Right cardiac atrium (tissue), 5 donors: ENCODE results near the gene CDK3. TPM values are rescaled to one million over a fixed set of nuclear protein-coding genes. Genes with fewer than 3 reads are reported as not detected.

Experiments
- ATAC-seq, 2 donors: fragments of 200-7000 bp; cut with Tn5 transposase; one replicate each; pipeline versions ENCODE4 v1.8.0 to v1.9.1; 2020; ENCODE audit warnings: moderate library complexity in 2 of 2, mild to moderate bottlenecking in 1 of 2
- DNase-seq, 3 donors: peaks; one replicate each; pipeline ENCODE4 v3.0.0-alpha.2; 2020
- H3K27ac ChIP-seq: one replicate; pipeline ENCODE4 v1.5.1; 2013; ENCODE audit warnings: mild to moderate bottlenecking, low read length, control low read depth, moderate library complexity
- H3K27me3 ChIP-seq: one replicate; pipeline ENCODE4 v1.6.1; 2013; ENCODE audit not compliant: control insufficient read depth, insufficient read depth
- H3K4me1 ChIP-seq: one replicate; pipeline ENCODE4 v1.6.1; 2013; ENCODE audit warnings: low read length; ENCODE audit not compliant: control insufficient read depth, insufficient read depth
- H3K4me3 ChIP-seq: one replicate; pipeline ENCODE4 v1.5.1; 2013; ENCODE audit warnings: low read length, control low read depth
- H3K9me3 ChIP-seq: one replicate; pipeline ENCODE4 v1.6.1; 2013; ENCODE audit warnings: low read length; ENCODE audit not compliant: control insufficient read depth
- WGBS: extraction: QIAGEN DNeasy Blood & Tissue Kit; methylation state at CpG from one replicate; pipeline ENCODE4 v1.1.7; 2013; 5-methylcytosine and 5-hydroxymethylcytosine counted together
- intact Hi-C, 4 donors: fragments of 100-400 bp; cut with DNase I; formaldehyde crosslinking; loops; one replicate each; pipeline versions ENCODE4 v1.11.0 to v1.14.0; 2022 to 2023
- polyA plus RNA-seq: library from polyadenylated mRNA; stranded (reverse); fragments of 200-250 nt; gene quantifications from one replicate; pipeline ENCODE4 v1.2.3, GENCODE V29; 2013
- total RNA-seq, 4 donors: library from RNA; stranded (reverse); fragmentation: NEBNext Ultra II Directional; extraction: Animal tissue kit (Norgen Biotek cat#: 25700); gene quantifications; one replicate each; pipeline ENCODE4 v1.2.1, GENCODE V29; 2021
- donor health status: healthy with polysubstance abuse.
- donor health status: DM: no; HTN: yes; CAD: no.
- donor health status: DM: no; HTN: no; CAD: no.
- donor health status: DM: no; HTN: yes; CAD: no; lungs with severe emphysema.
- donor health status: DM: yes; HTN: yes; CAD: no.

CDK3 gene
- total and polyA plus RNA-seq, 5 donors: 2.4 to 2.9 (median 2.5) TPM

DNA sequence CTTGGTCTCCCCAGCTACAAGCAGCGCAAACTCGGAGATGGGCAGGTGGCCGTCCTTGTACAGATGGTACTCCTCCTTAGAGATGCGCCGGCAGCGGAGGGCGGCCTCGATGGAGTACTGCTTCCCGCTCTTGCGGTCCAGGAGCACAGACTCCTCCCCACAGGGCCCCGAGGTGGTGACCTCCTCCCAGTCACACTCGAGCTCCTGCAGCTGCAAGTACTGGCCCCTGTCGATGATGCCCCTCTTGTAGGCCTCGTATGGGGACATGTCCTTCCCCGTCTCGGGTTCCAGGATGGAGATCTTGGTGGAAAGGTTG is 7.2 kb downstream of the CDK3 start:
- H3K4me3 ChIP-seq: no peak overlapping the region
- ATAC-seq: no peak
- no peaks in the 10 kb centered on the region for H3K4me1 ChIP-seq
- no peak overlapping the region for H3K27ac ChIP-seq
- no peaks in the 10 kb centered on the region for H3K27me3 ChIP-seq
- peak in 1 of 3 donors; percentile 41 for DNase-seq
- H3K9me3 ChIP-seq: no peaks in the 10 kb centered on the region
- intact Hi-C loops: loop anchor here in 1 of 4 donors (5.0 kb wide), 1 partner anchor 101 kb away; no protein-coding TSS in a partner anchor
- 88% methylated on average over 16 of the region's 16 CpGs for WGBS

DNA sequence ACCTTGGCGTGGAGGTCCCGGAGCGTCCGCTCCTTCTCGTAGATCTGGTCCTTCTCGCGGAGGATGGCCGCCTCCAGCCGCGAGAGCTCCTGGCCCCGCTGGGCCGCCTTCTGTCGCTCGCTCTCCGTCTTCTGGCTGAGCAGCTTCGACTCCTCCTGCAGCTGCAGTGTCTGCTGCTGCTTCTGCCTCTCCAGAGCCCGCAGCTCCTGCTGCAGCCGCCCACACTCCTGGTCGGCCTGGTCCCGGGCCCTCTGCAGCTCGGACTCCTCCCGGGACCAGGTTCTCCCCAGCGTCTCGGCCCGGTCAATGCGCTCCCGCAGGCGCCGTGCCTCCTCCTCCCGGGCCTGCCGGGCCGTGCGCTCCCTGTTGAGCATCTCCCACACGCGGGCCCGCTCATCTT is 7.6 kb downstream of the CDK3 start:
- 94% methylated on average over 36 of the region's 36 CpGs for WGBS
- ATAC-seq (no peak), DNase-seq (peak in 1 of 3 donors; percentile 43)
- no peak overlapping the region for H3K27ac ChIP-seq
- intact Hi-C loops: loop anchor here in 1 of 4 donors (5.0 kb wide), 1 partner anchor 101 kb away; no protein-coding TSS in a partner anchor
- H3K4me1 ChIP-seq: no peaks in the 10 kb centered on the region
- H3K9me3 ChIP-seq: no peaks in the 10 kb centered on the region
- H3K4me3 ChIP-seq: no peak overlapping the region
- H3K27me3 ChIP-seq: no peaks in the 10 kb centered on the region

DNA sequence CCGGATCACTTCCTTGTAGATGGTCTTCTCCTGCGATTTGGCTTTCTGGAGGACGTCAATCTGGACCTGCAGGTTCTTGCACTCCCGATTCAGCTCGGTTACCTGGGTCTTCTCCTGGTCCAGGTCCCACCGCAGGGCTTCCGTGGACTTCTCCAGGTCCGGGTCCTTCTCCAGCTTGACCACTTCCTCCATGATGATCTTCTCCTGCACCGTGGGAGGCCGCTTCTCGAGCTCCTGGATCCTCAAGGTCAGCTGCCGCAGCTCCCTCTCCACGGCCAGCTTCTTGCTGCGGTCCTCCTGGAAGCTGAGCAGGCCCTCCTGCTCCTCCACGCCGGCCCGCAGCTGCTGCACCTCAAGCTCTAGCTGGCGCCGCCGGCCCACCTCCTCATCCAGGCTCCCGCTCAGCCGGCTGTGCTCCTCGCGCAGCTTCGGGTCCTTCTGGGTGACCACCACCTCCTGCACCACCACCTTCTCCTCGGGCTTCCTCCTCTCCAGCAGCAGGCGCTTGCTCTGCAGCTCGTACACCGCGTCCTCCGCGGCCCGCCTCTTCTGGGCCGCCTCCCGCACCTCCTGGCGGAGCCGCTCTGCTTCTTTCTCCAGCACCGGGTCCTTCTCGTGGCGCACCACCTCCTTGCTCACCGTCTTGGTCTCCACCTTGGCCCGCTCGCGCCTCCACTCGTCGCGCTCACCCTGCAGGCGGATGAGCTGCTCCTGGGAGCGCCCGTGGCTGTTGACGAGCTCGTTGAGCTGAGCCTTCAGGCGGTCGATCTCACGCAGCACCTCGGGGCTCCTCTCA is 8.2 kb downstream of the CDK3 start:
- no peak overlapping the region for H3K4me3 ChIP-seq
- H3K9me3 ChIP-seq: no peaks in the 10 kb centered on the region
- 90% methylated on average over 56 of the region's 56 CpGs for WGBS
- H3K27me3 ChIP-seq: no peaks in the 10 kb centered on the region
- peak in 1 of 3 donors; percentile 42 for DNase-seq
- no peak overlapping the region for H3K27ac ChIP-seq
- no peaks in the 10 kb centered on the region for H3K4me1 ChIP-seq
- intact Hi-C loops: loop anchor here in 1 of 4 donors (5.0 kb wide), 1 partner anchor 102 kb away; no protein-coding TSS in a partner anchor
- ATAC-seq: no peak

DNA sequence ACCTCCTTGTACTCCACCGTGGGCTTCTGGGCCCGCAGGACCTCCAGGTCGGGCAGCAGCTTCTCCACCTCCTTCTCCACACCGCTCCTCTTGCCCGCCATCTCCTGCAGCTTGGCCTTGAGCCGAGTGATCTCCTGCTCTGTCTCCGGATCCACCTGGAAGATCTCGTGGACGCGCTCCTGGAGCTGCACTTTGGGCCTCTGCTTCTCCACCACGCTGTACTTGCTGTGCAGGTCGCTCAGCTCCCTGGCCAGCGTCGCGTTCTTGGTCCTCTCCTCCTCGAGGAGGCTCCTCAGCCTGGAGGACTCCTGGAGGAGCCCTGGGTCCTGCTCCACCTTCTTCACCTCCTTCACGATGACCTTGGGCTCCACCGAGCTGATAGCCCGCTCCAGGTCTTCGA is 8.8 kb downstream of the CDK3 start:
- Histone ChIP-seq H3K27ac (no peak overlapping the region), H3K9me3 (no peaks in the 10 kb centered on the region), H3K4me1 (no peaks in the 10 kb centered on the region), H3K27me3 (no peaks in the 10 kb centered on the region), H3K4me3 (no peak overlapping the region)
- DNase-seq: peak in 1 of 3 donors; percentile 28
- intact Hi-C loops: loop anchor here in 1 of 4 donors (5.0 kb wide), 1 partner anchor 102 kb away; no protein-coding TSS in a partner anchor
- WGBS: 91% methylated on average over 20 of the region's 20 CpGs
- no peak for ATAC-seq

DNA sequence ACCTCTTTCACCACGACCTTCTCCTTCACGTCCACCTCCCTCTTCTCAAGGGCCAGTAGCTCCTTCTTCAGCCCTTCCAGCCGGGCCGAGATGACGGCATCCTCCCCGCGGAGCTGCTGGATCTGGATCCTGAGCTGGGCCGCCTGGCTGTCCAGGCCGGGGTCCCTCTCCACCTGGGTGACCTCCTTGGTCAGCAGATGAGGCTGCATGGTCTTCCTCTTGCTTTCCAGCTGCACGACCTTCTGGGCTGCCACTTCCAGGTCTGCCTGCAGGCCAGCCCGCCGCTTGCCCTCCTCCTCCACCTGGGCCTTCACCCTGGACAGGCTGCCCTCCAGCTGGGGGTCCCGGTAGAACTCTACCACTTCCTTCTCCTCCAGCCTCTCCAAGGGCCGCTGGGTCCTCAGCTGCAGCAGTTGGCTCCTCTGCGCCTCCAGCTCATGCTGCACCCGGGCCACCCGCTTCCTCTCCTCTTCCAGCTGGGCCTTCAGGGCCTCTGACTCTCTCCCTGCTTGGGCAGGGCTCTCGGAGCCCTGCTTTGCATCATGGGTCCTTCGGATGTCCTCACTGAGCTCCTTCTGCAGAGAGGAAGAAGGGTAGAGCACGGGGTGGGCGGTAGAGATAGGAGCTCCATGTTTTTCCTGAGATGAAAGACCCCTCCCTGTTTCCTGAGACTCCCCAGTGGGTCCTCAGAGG is 9.5 kb downstream of the CDK3 start:
- ATAC-seq: no peak
- Histone ChIP-seq H3K4me1 (no peaks in the 10 kb centered on the region), H3K27ac (no peak overlapping the region), H3K27me3 (no peaks in the 10 kb centered on the region), H3K4me3 (no peak overlapping the region), H3K9me3 (no peaks in the 10 kb centered on the region)
- intact Hi-C loops: loop anchor here (5.0 to 10.0 kb wide), 2 partner anchors 103 to 285 kb away; no protein-coding TSS in a partner anchor
- WGBS: 85% methylated on average over 21 of the region's 21 CpGs
- DNase-seq: peak in 1 of 3 donors; percentile 20

DNA sequence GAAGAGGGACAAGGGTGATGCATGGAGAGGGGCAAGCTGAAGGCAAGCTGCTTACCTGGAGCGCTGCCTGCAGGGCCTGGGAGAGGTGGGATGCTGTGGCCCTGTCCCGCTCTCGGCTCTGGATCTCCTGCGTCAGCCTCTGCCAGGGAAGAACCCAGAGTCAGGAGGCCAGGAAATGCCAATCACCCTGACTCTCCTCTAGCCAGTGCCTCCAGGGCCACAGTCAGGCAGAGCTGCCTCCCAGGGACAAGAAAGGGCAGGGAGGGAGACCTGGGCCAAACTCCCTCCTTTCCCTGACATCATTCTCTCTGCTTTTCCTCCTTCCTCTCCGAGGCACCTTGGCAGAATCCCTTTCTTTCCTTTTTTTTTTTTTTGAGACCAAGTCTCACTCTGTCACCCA is 11.3 kb downstream of the CDK3 start:
- ATAC-seq: no peak
- Histone ChIP-seq H3K4me3 (no peak overlapping the region), H3K4me1 (no peaks in the 10 kb centered on the region), H3K27ac (no peak overlapping the region), H3K27me3 (no peaks in the 10 kb centered on the region), H3K9me3 (no peaks in the 10 kb centered on the region)
- intact Hi-C loops: loop anchor here in 3 of 4 donors (5.0 to 10.0 kb wide), 2 partner anchors 105 to 283 kb away; no protein-coding TSS in a partner anchor
- peak in 1 of 3 donors; percentile 15 for DNase-seq
- WGBS: 81% methylated on average over 5 of the region's 5 CpGs

DNA sequence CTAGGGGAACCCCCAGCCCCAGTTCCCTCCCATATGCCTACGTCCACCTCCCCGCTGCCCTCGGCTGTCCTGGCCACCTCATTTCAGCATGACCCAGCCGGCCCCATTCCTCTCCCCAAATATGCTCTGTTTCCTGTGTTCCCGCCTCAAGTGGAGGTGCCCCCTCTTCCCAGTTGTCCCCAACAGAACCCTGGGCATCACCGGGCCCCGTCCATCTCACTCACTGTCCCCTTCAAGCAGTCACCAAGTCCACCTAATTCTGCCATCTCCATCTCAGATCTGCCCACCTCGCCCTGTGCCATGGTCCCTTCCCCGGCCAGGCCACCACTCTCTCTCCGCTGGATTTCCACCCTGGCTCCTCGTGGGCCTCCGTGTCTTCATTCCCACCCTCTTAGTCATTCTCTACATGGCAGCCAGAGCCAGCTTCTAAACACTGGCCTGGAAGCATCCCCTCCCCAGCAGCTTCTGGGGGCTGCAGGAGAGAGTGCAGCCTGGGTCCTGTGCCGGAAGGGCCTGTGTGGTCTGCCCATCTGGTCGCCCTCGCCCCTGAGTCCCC is 12.8 kb downstream of the CDK3 start:
- no peaks in the 10 kb centered on the region for H3K9me3 ChIP-seq
- H3K27ac ChIP-seq: no peak overlapping the region
- peak in 1 of 3 donors; percentile 26 for DNase-seq
- intact Hi-C loops: loop anchor here in 3 of 4 donors (5.0 to 10.0 kb wide), 2 partner anchors 106 to 281 kb away; no protein-coding TSS in a partner anchor
- 71% methylated on average over 15 of the region's 15 CpGs for WGBS
- no peak overlapping the region for H3K4me3 ChIP-seq
- H3K27me3 ChIP-seq: no peaks in the 10 kb centered on the region
- no peaks in the 10 kb centered on the region for H3K4me1 ChIP-seq
- ATAC-seq: no peak

DNA sequence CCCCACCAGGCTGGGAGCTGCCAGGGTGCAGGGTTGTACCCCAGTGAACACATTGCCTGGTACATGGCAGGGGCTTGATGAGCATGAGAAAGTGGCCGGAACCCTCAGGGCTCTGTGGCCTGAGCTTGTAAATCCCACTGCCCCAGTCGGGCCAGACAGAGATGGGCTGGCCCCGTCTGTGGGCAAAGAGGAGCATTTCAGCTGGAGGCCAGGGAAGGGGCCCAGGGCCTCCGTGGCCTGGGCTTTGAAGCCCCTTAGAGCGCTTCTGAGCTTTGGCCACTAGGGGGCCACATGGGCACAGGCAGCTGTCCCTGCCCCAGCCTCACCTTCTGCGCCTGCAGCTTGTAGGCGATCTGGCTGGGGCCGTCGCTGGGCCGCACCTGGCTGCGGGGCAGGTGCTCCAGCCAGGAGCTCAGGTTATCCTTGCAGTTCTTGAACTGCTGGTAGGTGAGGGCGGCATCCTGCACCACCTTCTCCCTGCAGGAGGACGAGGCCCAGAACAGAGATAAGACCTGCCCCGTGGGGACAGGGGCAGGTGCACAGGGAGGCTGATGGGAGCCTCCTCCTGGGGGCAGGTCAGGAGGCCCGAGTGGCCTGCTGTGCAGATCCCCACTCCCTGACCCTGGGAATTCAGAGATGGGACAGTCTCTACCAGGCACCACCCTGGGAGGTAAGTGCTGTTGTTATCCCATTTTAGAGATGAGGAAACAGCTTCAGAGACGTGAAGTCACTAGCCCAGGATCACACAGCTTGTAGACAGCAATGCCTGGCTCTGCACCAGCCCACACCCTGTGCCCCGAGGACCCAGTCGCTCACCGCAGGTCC is 13.7 kb downstream of the CDK3 start:
- no peak overlapping the region for H3K4me3 ChIP-seq
- peak; percentile 67 to 87 (median 81) for DNase-seq
- H3K4me1 ChIP-seq: no peaks in the 10 kb centered on the region
- 27% methylated on average over 19 of the region's 19 CpGs for WGBS
- no peak overlapping the region for H3K27ac ChIP-seq
- ATAC-seq: peak; percentile 72 to 78
- intact Hi-C loops: loop anchor here in 3 of 4 donors (5.0 to 10.0 kb wide), 2 partner anchors 107 to 280 kb away; no protein-coding TSS in a partner anchor
- no peaks in the 10 kb centered on the region for H3K9me3 ChIP-seq
- H3K27me3 ChIP-seq: no peaks in the 10 kb centered on the region

DNA sequence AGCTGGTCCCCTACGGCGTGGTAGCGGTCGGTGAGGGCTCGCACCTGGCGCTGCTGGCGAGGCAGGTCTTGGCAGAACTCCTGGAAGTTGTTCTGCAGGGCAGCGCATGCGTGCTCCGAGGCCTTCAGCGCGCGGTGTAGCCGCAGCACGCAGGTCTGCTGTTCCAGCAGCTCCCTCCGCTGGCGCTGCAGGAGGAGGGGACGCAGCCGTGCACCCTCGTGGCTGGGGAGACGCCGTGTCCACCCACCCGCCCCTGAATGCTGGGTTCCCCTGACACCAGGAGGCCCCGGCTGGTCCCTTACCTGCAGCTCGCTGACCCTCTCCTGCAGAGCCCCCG is 14.2 kb downstream of the CDK3 start:
- H3K27me3 ChIP-seq: no peaks in the 10 kb centered on the region
- H3K4me3 ChIP-seq: no peak overlapping the region
- WGBS: 83% methylated on average over 26 of the region's 26 CpGs
- intact Hi-C loops: loop anchor here in 3 of 4 donors (5.0 to 10.0 kb wide), 2 partner anchors 108 to 280 kb away; no protein-coding TSS in a partner anchor
- DNase-seq (peak in 1 of 3 donors; percentile 42), ATAC-seq (no peak)
- H3K4me1 ChIP-seq: no peaks in the 10 kb centered on the region
- no peaks in the 10 kb centered on the region for H3K9me3 ChIP-seq
- no peak overlapping the region for H3K27ac ChIP-seq
